ENCODE results near the gene FNDC3B.

DNA sequence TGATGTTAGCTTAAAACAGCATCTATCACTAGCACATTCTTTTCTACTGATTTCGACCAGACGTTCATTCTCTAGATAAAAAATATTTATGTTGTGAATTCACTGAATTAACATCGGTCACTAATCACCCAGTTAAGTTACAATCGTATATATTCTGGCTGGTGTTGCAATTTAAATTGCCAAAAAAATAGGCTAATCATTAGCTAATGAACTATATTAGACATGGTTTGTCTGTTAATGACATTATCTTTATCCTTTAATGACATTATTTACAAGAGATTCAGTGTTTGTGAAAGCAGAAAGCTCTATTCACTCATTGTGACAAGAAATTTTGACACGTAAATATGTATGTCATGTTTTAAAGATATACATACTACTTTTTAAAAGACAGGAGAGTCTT, 402.2 kb downstream of the FNDC3B start:
- TF ChIP-seq NRF1 (IDR thresholded peaks at IDR 0.05; ENCODE audit: low read depth, low read length) (no peak), EZH2 (IDR thresholded peaks at IDR 0.05; ENCODE audit: low read depth, low read length, severe bottlenecking) (no peak), ASH2L (IDR thresholded peaks at IDR 0.05; ENCODE audit: low read length) (no peak)
